ENCODE measurements around the gene CX3CL1. TPM values are rescaled to one million over a fixed set of nuclear protein-coding genes. Genes with fewer than 3 reads are reported as not detected.

The CX3CL1 gene
- total and polyA plus RNA-seq, 2 donors (not counting 1 experiment from before 2014, with no cell fraction given): not detected

DNA sequence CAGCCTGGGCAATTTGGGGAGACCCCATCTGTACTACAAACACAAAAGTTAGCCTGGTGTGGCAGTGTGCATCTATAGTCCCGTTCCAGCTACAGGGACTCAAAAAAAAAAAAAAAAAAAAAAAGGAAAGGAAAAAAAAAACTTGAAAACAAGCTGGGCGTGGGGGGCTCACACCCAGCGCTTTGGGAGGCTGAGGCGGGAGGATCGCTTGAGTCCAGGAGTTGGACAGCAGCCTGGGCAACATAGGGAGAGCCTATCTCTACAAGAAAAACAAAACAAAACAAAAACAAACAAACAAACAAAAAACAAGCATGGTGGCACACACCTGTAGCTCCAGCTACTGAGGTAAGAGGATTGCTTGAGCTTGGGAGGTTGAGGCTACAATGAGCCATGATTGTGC is 19.4 kb downstream of the CX3CL1 start:
- H3K4me1 Mint-ChIP-seq: peaks cover 17% of the 10 kb centered on the region
- peaks cover 0 to 10% (median 0%) of the 10 kb centered on the region in 3 donors for H3K9me3 ChIP-seq (ENCODE audit: control extremely low read depth in 1 of 3, control insufficient read depth in 2 of 3, insufficient read depth in 1 of 3, low read length in 2 of 3)
- ATAC-seq (ENCODE audit: low read depth) (no peak), DNase-seq (no peak)
- no peak for TF ChIP-seq EZH2 (IDR thresholded peaks at IDR 0.05; ENCODE audit: borderline replicate concordance, insufficient read depth, low read depth, low read length, poor library complexity, severe bottlenecking)
- TF ChIP-seq, protein P1, sequence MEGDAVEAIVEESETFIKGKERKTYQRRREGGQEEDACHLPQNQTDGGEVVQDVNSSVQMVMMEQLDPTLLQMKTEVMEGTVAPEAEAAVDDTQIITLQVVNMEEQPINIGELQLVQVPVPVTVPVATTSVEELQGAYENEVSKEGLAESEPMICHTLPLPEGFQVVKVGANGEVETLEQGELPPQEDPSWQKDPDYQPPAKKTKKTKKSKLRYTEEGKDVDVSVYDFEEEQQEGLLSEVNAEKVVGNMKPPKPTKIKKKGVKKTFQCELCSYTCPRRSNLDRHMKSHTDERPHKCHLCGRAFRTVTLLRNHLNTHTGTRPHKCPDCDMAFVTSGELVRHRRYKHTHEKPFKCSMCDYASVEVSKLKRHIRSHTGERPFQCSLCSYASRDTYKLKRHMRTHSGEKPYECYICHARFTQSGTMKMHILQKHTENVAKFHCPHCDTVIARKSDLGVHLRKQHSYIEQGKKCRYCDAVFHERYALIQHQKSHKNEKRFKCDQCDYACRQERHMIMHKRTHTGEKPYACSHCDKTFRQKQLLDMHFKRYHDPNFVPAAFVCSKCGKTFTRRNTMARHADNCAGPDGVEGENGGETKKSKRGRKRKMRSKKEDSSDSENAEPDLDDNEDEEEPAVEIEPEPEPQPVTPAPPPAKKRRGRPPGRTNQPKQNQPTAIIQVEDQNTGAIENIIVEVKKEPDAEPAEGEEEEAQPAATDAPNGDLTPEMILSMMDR (IDR thresholded peaks at IDR 0.05): no peak
- ChIA-PET CTCF (interaction anchor here (0.8 kb wide), 1 partner anchor 23 kb away, joined by 5 read pairs; no protein-coding TSS in a partner anchor), POLR2A (interaction anchor here (0.5 kb wide), 1 partner anchor 56 kb away, joined by 3 read pairs; no protein-coding TSS in a partner anchor)
- no CpG with 5 or more reads among the region's 5 CpGs for WGBS (ENCODE audit: insufficient coverage)
- peaks cover 0 to 9% of the 10 kb centered on the region in 2 donors for H3K4me1 ChIP-seq (ENCODE audit: control insufficient read depth in 2 of 2, insufficient read depth in 2 of 2, low read length in 2 of 2)
- no peak overlapping the region for H3K4me3 ChIP-seq (ENCODE audit: control extremely low read depth in 1 of 5, extremely low read depth in 1 of 5, insufficient read depth in 1 of 5, low read depth in 2 of 5, low read length in 4 of 5)
- intact Hi-C loops (cut with micrococcal nuclease): no loop called here
- no peak overlapping the region for H3K27ac ChIP-seq (ENCODE audit: low read length in 2 of 2)
- H3K4me2 ChIP-seq (replicated peaks; ENCODE audit: low read depth, low read length, poor library complexity, severe bottlenecking): no peak overlapping the region
- no peaks in the 10 kb centered on the region for H3K9me3 Mint-ChIP-seq (ENCODE audit: insufficient read depth)
- H3K36me3 ChIP-seq (replicated peaks in 1 of 2; ENCODE audit: control extremely low read depth in 1 of 2, control insufficient read depth in 1 of 2, extremely low read depth in 1 of 2, insufficient read depth in 2 of 2, low read length in 1 of 2): no peaks in the 10 kb centered on the region
- no peaks in the 10 kb centered on the region for H3K27me3 ChIP-seq (replicated peaks in 1 of 4; ENCODE audit: control extremely low read depth in 1 of 4, control insufficient read depth in 3 of 4, insufficient read depth in 4 of 4, low read length in 3 of 4)
- H3K27ac Mint-ChIP-seq: no peak overlapping the region
- H3K79me2 ChIP-seq (ENCODE audit: control insufficient read depth, insufficient read depth, low read length): no peaks in the 10 kb centered on the region
- H3K27me3 Mint-ChIP-seq: no peaks in the 10 kb centered on the region
- no peak overlapping the region for H2AFZ ChIP-seq (ENCODE audit: insufficient read depth, low read depth, low read length, poor library complexity, severe bottlenecking)
- H4K20me1 ChIP-seq (ENCODE audit: control insufficient read depth, insufficient read depth, low read length, poor library complexity, severe bottlenecking): no peaks in the 10 kb centered on the region
- no peak overlapping the region for H3K9ac ChIP-seq (ENCODE audit: low read length)
- H3K4me3 Mint-ChIP-seq: no peak overlapping the region

- intact Hi-C loops (cut with micrococcal nuclease): no loop called here
- TF ChIP-seq, protein P1 (IDR thresholded peaks at IDR 0.05): no peak
- no peak for TF ChIP-seq EZH2 (IDR thresholded peaks at IDR 0.05; ENCODE audit: borderline replicate concordance, insufficient read depth, low read depth, low read length, poor library complexity, severe bottlenecking)
- H3K27me3 Mint-ChIP-seq: no peaks in the 10 kb centered on the region
Observed at GRCh38 chr16:57392694-57393093, 20.4 kb downstream of the CX3CL1 start.

More at GRCh38 chr16:57392694-57393093, 20.4 kb downstream of the CX3CL1 start:
- Histone ChIP-seq H3K36me3 (replicated peaks in 1 of 2; ENCODE audit: control extremely low read depth in 1 of 2, control insufficient read depth in 1 of 2, extremely low read depth in 1 of 2, insufficient read depth in 2 of 2, low read length in 1 of 2) (no peaks in the 10 kb centered on the region), H3K27ac (ENCODE audit: low read length in 2 of 2) (no peak overlapping the region), H3K4me2 (replicated peaks; ENCODE audit: low read depth, low read length, poor library complexity, severe bottlenecking) (no peak overlapping the region), H2AFZ (ENCODE audit: insufficient read depth, low read depth, low read length, poor library complexity, severe bottlenecking) (no peak overlapping the region), H4K20me1 (ENCODE audit: control insufficient read depth, insufficient read depth, low read length, poor library complexity, severe bottlenecking) (no peaks in the 10 kb centered on the region), H3K27me3 (replicated peaks in 1 of 4; ENCODE audit: control extremely low read depth in 1 of 4, control insufficient read depth in 3 of 4, insufficient read depth in 4 of 4, low read length in 3 of 4) (no peaks in the 10 kb centered on the region), H3K9me3 (ENCODE audit: control extremely low read depth in 1 of 3, control insufficient read depth in 2 of 3, insufficient read depth in 1 of 3, low read length in 2 of 3) (peaks cover 0 to 10% (median 0%) of the 10 kb centered on the region in 3 donors), H3K9ac (ENCODE audit: low read length) (no peak overlapping the region), H3K4me1 (ENCODE audit: control insufficient read depth in 2 of 2, insufficient read depth in 2 of 2, low read length in 2 of 2) (peaks cover 0 to 8% of the 10 kb centered on the region in 2 donors), H3K79me2 (ENCODE audit: control insufficient read depth, insufficient read depth, low read length) (no peaks in the 10 kb centered on the region), H3K4me3 (ENCODE audit: control extremely low read depth in 1 of 5, extremely low read depth in 1 of 5, insufficient read depth in 1 of 5, low read depth in 2 of 5, low read length in 4 of 5) (no peak overlapping the region)
- Mint-ChIP-seq H3K4me1 (peaks cover 14% of the 10 kb centered on the region), H3K9me3 (ENCODE audit: insufficient read depth) (no peaks in the 10 kb centered on the region), H3K27ac (no peak overlapping the region), H3K4me3 (no peak overlapping the region)
- DNase-seq (no peak), ATAC-seq (ENCODE audit: low read depth) (no peak)
- no CpG with 5 or more reads among the region's 1 CpG for WGBS (ENCODE audit: insufficient coverage)
- POLR2A ChIA-PET: no interaction called here
- CTCF ChIA-PET: no interaction called here

Measured in B cell (primary cell).